Mononuclear cell (primary cell): Measurements from ENCODE around the gene SET. TPM values are rescaled to one million over a fixed set of nuclear protein-coding genes. Genes with fewer than 3 reads are reported as not detected.
A peak's percentile ranks its signal among the peaks of the same experiment; 100 is the strongest.

ENCODE experiments used
- H3K27me3 ChIP-seq: 2 replicates; pipeline ENCODE4 v1.6.0; 2011; ENCODE audit warnings: low read length, control low read depth; ENCODE audit not compliant: insufficient read depth
- H3K4me1 ChIP-seq: 2 replicates; pipeline ENCODE4 v1.5.1; 2011; ENCODE audit warnings: mild to moderate bottlenecking, low read length, control low read depth; ENCODE audit not compliant: insufficient read depth
- H3K4me3 ChIP-seq: 2 replicates; pipeline ENCODE4 v1.5.1; 2011; ENCODE audit warnings: mild to moderate bottlenecking, low read length, moderate library complexity
- H3K9me3 ChIP-seq: 2 replicates; pipeline ENCODE4 v1.5.1; 2011; ENCODE audit warnings: low read depth, mild to moderate bottlenecking, control low read depth, low read length
- total RNA-seq: library from RNA; depleted of rRNA; stranded (reverse); fragments of >200 nt; gene quantifications from one replicate; pipeline ENCODE4 v1.2.3, GENCODE V29; 2012

The SET gene
- total RNA-seq, 1 donor, result 386 TPM

- H3K9me3 ChIP-seq, result no peaks in the 10 kb centered on the region
- no peaks in the 10 kb centered on the region for H3K4me1 ChIP-seq
- H3K27me3 ChIP-seq, result no peaks in the 10 kb centered on the region
- H3K4me3 ChIP-seq, result no peak overlapping the region
Measured at GRCh38 chr9:128714586-128715435, 25.8 kb downstream of the SET start.

GRCh38 chr9:128715436-128715750 is 26.4 kb downstream of the SET start:
- Histone ChIP-seq H3K27me3 (no peaks in the 10 kb centered on the region), H3K9me3 (no peaks in the 10 kb centered on the region), H3K4me1 (no peaks in the 10 kb centered on the region), H3K4me3 (no peak overlapping the region)

DNA sequence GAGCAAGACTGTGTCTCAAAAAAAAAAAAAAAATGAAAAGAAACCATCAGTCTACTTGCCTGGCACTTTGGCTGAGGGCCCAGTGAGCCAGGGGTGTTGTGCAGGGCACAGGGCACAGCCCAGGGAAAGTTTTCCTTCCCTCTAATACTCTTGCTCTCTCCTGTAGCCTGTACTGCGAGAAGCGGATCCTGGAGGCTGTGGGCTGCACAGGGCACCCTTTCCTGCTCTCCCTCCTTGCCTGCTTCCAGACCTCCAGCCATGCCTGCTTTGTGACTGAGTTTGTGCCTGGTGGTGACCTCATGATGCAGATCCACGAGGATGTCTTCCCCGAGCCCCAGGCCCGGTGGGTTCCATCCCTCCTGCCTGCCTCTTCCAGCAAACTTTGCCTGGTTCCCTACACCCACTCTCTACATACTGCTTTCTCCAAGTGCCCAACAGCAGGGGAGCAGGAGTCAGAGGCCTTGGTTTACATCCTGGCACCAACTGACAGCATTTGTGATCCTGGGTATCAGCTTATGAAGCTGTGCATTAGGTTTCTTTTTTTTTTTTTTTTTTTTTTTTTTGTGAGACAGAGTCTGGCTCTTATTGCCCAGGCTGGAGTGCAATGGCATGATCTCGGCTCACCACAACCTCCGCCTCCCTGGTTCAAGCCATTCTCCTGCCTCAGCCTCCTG is 27.7 kb downstream of the SET start:
- H3K4me1 ChIP-seq, result no peaks in the 10 kb centered on the region
- H3K4me3 ChIP-seq, result no peak overlapping the region
- no peaks in the 10 kb centered on the region for H3K27me3 ChIP-seq
- no peaks in the 10 kb centered on the region for H3K9me3 ChIP-seq

- H3K27me3 ChIP-seq, result no peaks in the 10 kb centered on the region
- peaks cover 5% of the 10 kb centered on the region for H3K4me1 ChIP-seq
- H3K9me3 ChIP-seq, result no peaks in the 10 kb centered on the region
- H3K4me3 ChIP-seq, result no peak overlapping the region
Measured at GRCh38 chr9:128718047-128718446, 29.0 kb downstream of the SET start.

GRCh38 chr9:128718475-128718874 is 29.5 kb downstream of the SET start:
- Histone ChIP-seq H3K4me1 (peaks cover 9% of the 10 kb centered on the region), H3K4me3 (no peak overlapping the region)

GRCh38 chr9:128719919-128720605 is 31.0 kb downstream of the SET start:
- no peak overlapping the region for H3K4me3 ChIP-seq
- no peaks in the 10 kb centered on the region for H3K27me3 ChIP-seq
- no peaks in the 10 kb centered on the region for H3K9me3 ChIP-seq
- peaks cover 20% of the 10 kb centered on the region for H3K4me1 ChIP-seq

More at GRCh38 chr9:128718475-128718874, 29.5 kb downstream of the SET start:
- Histone ChIP-seq H3K27me3 (no peaks in the 10 kb centered on the region), H3K9me3 (no peaks in the 10 kb centered on the region)

- H3K27me3 ChIP-seq, result no peaks in the 10 kb centered on the region
- H3K9me3 ChIP-seq, result no peaks in the 10 kb centered on the region
- H3K4me1 ChIP-seq, result peaks cover 22% of the 10 kb centered on the region
- H3K4me3 ChIP-seq, result no peak overlapping the region
Measured at GRCh38 chr9:128720841-128721486, 31.9 kb downstream of the SET start.

GRCh38 chr9:128721487-128722010 is 32.5 kb downstream of the SET start:
- Histone ChIP-seq H3K4me3 (no peak overlapping the region), H3K9me3 (no peaks in the 10 kb centered on the region), H3K27me3 (no peaks in the 10 kb centered on the region), H3K4me1 (peaks cover 22% of the 10 kb centered on the region)

GRCh38 chr9:128722380-128723351 is 33.6 kb downstream of the SET start:
- H3K4me1 ChIP-seq, result peaks cover 22% of the 10 kb centered on the region
- no peak overlapping the region for H3K4me3 ChIP-seq
- no peaks in the 10 kb centered on the region for H3K27me3 ChIP-seq
- no peaks in the 10 kb centered on the region for H3K9me3 ChIP-seq

DNA sequence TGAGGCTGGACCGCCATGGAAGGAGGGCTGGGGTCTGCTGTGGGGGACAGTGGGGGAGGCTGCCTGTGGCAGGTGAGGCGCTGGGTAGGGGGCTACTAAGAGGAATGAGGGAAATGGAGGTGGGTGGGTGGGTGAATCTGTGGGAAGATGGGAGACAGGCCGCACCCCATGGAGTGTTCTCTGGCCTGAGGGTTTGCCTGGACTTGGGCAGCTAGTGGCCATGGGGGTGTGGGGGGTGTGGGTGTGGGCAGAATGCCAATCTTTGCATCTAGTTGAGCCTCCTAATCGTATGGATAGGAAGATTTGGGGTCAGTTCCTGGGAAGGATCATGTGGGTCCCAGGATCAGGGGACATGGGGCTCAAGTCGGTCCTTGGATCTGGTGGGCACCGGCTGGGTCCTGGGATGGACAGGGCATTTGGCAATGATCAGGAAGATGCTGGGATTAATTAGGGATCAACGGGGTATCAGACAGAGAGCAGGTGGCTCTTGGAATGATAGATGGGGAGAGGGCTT is 34.4 kb downstream of the SET start:
- Histone ChIP-seq H3K4me3 (peak overlapping the region; percentile 86), H3K27me3 (no peaks in the 10 kb centered on the region), H3K4me1 (peaks cover 22% of the 10 kb centered on the region), H3K9me3 (no peaks in the 10 kb centered on the region)

- Histone ChIP-seq H3K4me3 (peak within 1 kb of the TSS; percentile 86), H3K27me3 (no peaks in the 10 kb centered on the region), H3K9me3 (no peaks in the 10 kb centered on the region), H3K4me1 (peaks cover 22% of the 10 kb centered on the region)
Measured at GRCh38 chr9:128723866-128724743, 35.1 kb downstream of the SET start, which contains the start of gene ZDHHC12. TSS of gene ZDHHC12 (minus strand) at chr9:128724127. CDS start at chr9:128724093, 34 bp downstream.

GRCh38 chr9:128724744-128725211 is 35.8 kb downstream of the SET start:
- H3K4me1 ChIP-seq, result peaks cover 22% of the 10 kb centered on the region
- H3K9me3 ChIP-seq, result no peaks in the 10 kb centered on the region
- peak overlapping the region; percentile 86 for H3K4me3 ChIP-seq

More at GRCh38 chr9:128724744-128725211, 35.8 kb downstream of the SET start:
- H3K27me3 ChIP-seq, result no peaks in the 10 kb centered on the region
